GM19239 (cell line): ENCODE results near the gene PCDHB9.
"Not testable (repeated sequence)": the region's sequence is repeated elsewhere in the genome, so short reads cannot be mapped to it uniquely, and the experiment has no call there.

Source experiments
- DNase-seq: peaks from one replicate; pipeline ENCODE4 v3.0.0; 2011; ENCODE audit warnings: low spot score; ENCODE audit not compliant: insufficient read length
- FAIRE-seq: peaks from 2 replicates; lab custom pipeline; 2011; peaks lifted over from hg19 to GRCh38; lab: Jason Lieb, UNC

Gene PCDHB9

GRCh38 chr5:141186897-141187512 is at the start of gene PCDHB9:
TSS of gene PCDHB9 (plus strand) at chr5:141187161. CDS start at chr5:141187319, 158 bp downstream.
- DNase-seq (no peak), FAIRE-seq (no peak)

DNA sequence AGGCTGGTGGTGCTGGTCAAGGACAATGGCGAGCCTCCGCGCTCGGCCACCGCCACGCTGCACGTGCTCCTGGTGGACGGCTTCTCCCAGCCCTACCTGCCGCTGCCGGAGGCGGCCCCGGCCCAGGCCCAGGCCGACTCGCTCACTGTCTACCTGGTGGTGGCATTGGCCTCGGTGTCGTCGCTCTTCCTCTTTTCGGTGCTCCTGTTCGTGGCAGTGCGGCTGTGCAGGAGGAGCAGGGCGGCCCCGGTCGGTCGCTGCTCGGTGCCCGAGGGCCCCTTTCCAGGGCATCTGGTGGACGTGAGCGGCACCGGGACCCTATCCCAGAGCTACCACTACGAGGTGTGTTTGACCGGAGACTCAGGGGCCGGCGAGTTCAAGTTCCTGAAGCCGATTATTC is 49.6 kb upstream of the PCDHB9 start:
- not testable (repeated sequence) for FAIRE-seq, DNase-seq

DNA sequence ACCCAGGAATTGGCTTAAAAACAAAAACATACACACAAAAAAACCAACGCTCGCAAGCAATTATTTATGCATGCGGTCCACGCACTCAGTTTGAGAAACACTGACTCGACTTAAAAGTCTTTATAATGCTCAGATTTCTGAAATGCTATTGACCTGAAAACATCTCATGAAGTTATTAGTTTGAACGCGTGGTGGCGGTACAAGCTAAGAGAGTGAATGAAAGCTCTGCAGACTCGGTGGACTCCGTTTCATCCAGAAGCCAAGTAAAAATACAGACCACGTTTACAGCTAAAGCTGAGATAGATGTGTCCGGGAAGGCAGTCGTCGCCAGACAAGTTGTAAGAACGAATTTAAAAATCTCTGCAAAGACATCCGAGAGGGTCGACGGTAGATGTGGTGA is 37.1 kb upstream of the PCDHB9 start, which contains the start of gene PCDHB6:
Gene PCDHB6 (plus strand): TSS at position 246 of the 400 bp plus-strand sequence. CDS start 201 bp downstream, outside the sequence.
- no peak for DNase-seq
- no peak for FAIRE-seq

- DNase-seq (no peak), FAIRE-seq (no peak)
Observed at GRCh38 chr5:141150224-141150992, 36.6 kb upstream of the PCDHB9 start.

DNA sequence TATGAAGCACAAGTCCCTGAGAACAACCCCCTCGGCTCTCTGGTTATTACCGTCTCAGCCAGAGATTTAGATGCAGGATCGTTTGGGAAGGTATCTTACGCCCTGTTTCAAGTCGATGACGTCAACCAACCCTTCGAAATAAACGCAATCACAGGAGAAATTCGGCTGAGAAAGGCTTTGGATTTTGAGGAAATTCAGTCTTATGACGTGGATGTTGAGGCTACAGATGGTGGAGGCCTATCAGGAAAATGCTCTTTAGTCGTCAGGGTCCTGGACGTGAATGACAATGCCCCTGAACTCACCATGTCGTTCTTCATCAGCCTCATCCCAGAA is 36.0 kb upstream of the PCDHB9 start:
- FAIRE-seq (no peak), DNase-seq (no peak)

GRCh38 chr5:141151632-141152031 is 35.3 kb upstream of the PCDHB9 start:
- not testable (repeated sequence) for FAIRE-seq, DNase-seq

GRCh38 chr5:141152096-141152495 is 34.9 kb upstream of the PCDHB9 start:
- not testable (repeated sequence) for DNase-seq, FAIRE-seq

DNA sequence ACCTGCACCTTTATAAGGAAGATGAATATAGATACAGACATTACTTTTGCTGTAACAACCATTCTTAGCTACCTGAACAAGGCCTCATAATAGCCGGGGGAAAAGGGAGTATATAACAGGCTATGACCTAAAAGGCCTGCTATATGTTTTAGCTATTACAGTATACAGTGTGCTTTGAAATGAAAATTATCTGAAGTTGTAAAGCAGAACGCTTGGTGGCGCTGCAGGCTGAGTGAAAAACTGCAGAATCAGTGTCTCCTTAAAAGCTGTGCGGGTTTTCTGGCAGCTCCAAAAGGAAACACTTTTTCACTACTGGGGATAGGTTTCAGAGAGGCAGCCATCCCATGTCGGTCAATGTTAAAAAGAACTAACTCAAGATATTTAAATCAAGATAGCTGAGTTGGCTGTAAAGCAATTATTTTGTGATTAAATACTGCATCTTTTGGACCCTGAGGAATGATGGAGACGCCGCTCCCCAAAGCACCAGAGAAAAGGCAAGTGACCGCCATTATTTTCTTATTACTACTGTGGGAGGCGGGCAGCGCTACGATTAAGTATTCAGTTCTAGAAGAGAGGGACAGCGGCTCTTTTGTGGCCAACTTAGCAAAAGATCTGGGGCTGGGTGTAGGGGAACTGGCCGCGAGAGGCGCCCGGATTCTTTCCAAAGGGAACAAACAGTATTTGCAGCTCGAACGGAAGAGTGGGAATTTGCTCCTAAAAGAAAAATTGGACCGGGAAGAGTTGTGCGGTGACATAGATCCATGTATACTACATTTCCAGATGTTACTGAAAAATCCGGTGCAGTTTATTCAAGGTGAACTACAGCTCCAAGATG is 31.2 kb upstream of the PCDHB9 start:
- no peak for DNase-seq
- no peak for FAIRE-seq

DNA sequence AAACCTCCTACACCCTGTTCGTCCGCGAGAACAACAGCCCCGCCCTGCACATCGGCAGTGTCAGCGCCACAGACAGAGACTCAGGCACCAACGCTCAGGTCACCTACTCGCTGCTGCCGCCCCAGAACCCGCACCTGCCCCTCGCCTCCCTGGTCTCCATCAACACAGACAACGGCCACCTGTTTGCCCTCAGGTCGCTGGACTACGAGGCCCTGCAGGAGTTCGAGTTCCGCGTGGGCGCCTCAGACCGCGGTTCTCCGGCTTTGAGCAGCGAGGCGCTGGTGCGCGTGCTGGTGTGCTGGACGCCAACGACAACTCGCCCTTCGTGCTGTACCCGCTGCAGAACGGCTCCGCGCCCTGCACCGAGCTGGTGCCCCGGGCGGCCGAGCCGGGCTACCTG is 29.6 kb upstream of the PCDHB9 start:
- DNase-seq: not testable (repeated sequence)

DNA sequence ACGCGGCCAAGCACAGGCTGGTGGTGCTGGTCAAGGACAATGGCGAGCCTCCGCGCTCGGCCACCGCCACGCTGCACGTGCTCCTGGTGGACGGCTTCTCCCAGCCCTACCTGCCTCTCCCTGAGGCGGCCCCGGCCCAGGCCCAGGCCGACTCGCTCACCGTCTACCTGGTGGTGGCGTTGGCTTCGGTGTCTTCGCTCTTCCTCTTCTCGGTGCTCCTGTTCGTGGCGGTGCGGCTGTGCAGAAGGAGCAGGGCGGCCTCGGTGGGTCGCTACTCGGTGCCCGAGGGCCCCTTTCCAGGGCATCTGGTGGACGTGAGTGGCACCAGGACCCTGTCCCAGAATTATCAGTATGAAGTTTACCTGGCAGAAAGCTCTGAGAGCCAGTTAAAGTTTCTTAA is 29.1 kb upstream of the PCDHB9 start:
- not testable (repeated sequence) for DNase-seq, FAIRE-seq

More for the DNA sequence above, 29.6 kb upstream of the PCDHB9 start:
- not testable (repeated sequence) for FAIRE-seq

DNA sequence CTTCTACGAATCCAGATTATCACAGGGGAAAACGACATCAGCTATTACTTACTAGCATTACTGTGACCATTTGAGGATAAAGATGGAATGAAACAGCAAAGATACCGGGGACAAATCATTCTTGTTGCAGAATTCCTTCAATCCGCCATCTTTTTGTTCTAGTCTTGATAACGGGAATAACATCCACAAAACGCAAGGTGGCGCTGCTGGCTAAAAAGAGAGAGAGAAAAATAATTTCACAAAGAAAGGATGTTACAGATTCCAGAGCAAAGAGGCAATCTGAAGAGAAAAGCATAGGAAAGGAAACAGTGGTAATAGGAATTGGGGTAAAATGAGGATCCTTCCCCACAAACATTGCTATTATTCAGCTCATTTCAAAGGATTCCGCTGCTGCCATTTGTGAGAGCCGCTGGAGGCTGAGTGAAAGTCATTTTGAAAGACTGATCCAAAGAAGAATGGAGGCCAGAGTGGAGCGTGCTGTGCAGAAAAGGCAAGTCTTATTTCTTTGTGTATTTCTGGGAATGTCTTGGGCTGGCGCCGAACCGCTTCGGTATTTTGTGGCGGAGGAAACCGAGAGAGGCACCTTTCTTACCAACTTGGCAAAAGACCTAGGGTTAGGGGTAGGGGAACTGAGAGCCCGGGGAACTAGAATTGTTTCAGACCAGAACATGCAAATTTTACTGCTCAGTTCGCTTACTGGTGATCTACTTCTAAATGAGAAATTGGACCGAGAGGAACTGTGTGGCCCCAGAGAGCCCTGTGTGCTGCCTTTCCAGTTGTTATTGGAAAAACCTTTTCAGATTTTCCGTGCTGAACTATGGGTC is 14.4 kb upstream of the PCDHB9 start, which contains the start of gene PCDHB7:
Gene PCDHB7 (plus strand): TSS at position 264 of the 824 bp plus-strand sequence. CDS start 192 bp downstream, at position 456.
- FAIRE-seq (no peak), DNase-seq (no peak)

DNA sequence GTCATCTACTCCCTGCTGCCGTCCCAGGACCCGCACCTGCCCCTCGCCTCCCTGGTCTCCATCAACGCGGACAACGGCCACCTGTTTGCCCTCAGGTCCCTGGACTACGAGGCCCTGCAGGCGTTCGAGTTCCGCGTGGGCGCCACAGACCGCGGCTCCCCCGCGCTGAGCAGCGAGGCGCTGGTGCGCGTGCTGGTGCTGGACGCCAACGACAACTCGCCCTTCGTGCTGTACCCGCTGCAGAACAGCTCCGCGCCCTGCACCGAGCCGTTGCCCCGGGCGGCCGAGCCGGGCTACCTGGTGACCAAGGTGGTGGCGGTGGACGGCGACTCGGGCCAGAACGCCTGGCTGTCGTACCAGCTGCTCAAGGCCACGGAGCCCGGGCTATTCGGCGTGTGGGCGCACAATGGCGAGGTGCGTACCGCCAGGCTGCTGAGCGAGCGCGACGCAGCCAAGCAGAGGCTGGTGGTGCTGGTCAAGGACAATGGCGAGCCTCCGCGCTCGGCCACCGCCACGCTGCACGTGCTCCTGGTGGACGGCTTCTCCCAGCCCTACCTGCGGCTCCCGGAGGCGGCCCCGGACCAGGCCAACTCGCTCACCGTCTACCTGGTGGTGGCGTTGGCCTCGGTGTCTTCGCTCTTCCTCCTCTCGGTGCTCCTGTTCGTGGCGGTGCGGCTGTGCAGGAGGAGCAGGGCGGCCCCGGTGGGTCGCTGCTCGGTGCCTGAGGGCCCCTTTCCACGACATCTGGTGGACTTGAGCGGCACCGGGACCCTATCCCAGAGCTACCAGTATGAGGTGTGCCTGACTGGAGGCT is 12.5 kb upstream of the PCDHB9 start:
- not testable (repeated sequence) for FAIRE-seq, DNase-seq

DNA sequence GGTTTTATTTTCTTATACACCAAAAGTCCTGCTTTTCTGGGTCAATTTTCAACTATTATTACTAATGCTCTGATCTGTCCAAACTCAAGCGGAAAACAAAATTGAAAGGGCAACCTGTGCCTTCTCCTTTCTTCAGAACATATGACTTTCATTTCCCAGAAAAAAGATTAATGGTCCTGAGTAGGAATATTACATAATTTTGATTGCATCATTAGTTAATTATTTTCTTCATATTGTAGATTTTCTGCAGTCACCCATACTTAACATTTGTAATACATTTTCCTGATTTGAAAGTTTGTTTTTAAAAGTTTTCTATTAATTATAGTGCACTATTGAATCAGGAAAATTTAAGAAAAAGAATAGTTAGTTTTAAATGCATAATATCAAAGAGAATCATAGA is 11.0 kb upstream of the PCDHB9 start:
- no peak for DNase-seq

DNA sequence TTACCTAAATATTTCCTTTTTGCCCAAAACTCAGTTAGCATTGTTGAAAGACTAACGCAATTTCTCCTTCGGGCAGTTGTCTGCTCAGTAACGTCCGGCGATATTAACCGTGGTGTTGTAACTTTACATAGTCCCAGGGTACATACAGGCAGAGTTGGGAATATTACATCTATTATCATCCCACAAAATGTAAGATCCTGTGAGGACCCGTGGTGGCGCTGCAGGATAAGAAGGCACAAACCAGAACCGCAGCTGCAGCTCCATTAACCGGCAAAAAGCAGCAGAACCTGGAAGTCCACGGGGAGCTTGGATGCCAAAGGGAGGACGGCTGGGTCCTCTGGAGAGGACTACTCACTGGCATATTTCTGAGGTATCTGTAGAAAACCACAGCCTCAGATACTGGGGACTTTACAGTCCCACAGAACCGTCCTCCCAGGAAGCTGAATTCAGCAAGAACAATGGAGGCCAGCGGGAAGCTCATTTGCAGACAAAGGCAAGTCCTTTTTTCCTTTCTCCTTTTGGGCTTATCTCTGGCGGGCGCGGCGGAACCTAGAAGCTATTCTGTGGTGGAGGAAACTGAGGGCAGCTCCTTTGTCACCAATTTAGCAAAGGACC is 9.3 kb upstream of the PCDHB9 start, which contains the start of gene PCDHB8:
Gene PCDHB8 (plus strand): TSS at position 214 of the 615 bp plus-strand sequence. CDS start 245 bp downstream, at position 459.
- DNase-seq, FAIRE-seq: not testable (repeated sequence)

More for the DNA sequence above, 11.0 kb upstream of the PCDHB9 start:
- no peak for FAIRE-seq

- FAIRE-seq: not testable (repeated sequence)
Observed at GRCh38 chr5:141179371-141179770, 7.6 kb upstream of the PCDHB9 start.

DNA sequence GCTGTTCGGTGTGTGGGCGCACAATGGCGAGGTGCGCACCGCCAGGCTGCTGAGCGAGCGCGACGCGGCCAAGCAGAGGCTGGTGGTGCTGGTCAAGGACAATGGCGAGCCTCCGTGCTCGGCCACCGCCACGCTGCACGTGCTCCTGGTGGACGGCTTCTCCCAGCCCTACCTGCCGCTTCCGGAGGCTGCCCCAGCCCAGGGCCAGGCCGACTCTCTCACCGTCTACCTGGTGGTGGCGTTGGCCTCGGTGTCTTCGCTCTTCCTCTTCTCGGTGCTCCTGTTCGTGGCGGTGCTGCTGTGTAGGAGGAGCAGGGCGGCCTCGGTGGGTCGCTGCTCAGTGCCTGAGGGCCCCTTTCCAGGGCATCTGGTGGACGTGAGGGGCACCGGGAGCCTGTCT is 7.1 kb upstream of the PCDHB9 start:
- not testable (repeated sequence) for DNase-seq, FAIRE-seq

More at GRCh38 chr5:141179371-141179770, 7.6 kb upstream of the PCDHB9 start:
- not testable (repeated sequence) for DNase-seq

DNA sequence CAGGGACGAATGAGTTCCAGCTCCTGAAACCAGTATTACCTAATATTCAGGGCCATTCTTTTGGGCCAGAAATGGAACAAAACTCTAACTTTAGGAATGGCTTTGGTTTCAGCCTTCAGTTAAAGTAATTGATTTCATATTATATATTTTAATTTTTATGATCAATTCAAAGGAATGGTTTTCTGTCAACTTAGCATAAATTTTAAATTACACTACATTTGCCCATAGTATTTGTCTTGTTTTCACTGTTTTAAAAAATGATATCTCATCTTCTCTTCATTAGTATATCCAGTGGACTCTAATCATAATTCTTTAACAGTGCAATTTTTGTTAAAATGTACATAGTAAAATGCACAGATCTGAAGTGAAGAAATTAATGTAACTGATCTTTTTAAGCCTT is 6.6 kb upstream of the PCDHB9 start:
- DNase-seq (no peak), FAIRE-seq (no peak)

DNA sequence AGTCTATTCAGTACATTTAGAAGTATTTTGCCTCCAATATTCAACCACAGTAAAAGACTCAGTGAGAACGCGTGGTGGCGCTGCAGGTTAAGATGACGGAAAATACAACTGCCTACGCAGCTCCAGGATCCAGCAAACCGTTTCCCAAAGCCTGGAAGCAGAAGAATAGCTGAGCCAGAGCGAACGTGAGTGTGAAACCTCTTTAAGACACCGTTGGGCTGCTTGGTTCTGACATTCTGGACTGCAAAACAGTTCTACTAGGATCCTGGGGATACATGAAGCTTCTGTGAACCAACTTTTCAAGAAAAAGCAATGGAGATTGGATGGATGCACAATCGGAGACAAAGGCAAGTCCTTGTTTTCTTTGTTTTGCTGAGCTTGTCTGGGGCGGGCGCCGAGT is 4.7 kb upstream of the PCDHB9 start, which contains the start of gene PCDHB16:
Gene PCDHB16 (plus strand): TSS at position 140 of the 400 bp plus-strand sequence. CDS start 173 bp downstream, at position 313.
- no peak for FAIRE-seq
- DNase-seq: no peak
